GM12872 (cell line): ENCODE data around the gene MALSU1.

Experiments
- TF ChIP-seq, protein P1 (sequence below): IDR thresholded peaks from 3 replicates; pipeline ENCODE4 v1.5.1; 2011; ENCODE audit warnings: low read depth, mild to moderate bottlenecking, low read length, moderate library complexity; ENCODE audit not compliant: insufficient read depth

MALSU1 gene

DNA sequence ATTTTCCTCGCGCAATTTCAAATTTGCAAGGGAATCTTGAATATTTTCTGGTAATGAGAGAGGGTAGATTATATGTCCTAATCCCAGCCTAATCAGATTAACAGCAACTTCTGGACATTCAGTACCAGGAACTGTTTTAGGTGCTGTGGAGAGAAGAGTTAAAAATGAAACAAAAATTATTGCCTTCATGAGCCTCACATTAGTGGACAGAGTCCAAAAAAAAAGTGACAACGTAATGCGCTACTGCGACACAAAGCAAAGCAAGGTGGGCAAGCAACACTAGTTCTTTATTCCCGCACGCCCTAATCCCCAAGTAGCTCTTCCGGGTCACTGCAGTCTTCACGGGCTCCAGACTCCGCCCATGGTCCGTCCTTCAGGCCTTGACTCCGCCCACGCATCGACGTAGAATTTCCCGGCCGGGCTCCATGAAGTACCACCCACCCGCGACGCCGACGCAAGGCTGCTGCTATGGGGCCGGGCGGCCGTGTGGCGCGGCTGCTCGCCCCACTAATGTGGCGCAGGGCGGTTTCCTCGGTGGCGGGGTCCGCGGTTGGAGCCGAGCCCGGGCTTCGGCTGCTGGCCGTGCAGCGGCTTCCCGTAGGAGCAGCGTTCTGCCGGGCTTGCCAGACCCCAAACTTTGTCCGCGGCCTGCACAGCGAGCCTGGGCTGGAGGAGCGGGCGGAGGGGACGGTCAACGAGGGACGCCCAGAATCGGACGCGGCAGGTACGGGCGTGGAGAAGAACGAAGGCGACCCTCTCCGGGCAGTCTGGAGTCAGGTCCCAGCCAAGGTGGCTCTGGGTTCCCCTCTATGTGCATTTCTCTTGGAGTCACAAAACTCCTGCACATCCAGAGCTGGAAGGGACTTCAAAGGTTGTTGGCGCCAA lies at the start of gene MALSU1:
MALSU1 (plus strand) TSS at position 455 of the 885 bp plus-strand sequence; CDS start at position 469, 14 bp downstream.
- TF ChIP-seq, protein P1, sequence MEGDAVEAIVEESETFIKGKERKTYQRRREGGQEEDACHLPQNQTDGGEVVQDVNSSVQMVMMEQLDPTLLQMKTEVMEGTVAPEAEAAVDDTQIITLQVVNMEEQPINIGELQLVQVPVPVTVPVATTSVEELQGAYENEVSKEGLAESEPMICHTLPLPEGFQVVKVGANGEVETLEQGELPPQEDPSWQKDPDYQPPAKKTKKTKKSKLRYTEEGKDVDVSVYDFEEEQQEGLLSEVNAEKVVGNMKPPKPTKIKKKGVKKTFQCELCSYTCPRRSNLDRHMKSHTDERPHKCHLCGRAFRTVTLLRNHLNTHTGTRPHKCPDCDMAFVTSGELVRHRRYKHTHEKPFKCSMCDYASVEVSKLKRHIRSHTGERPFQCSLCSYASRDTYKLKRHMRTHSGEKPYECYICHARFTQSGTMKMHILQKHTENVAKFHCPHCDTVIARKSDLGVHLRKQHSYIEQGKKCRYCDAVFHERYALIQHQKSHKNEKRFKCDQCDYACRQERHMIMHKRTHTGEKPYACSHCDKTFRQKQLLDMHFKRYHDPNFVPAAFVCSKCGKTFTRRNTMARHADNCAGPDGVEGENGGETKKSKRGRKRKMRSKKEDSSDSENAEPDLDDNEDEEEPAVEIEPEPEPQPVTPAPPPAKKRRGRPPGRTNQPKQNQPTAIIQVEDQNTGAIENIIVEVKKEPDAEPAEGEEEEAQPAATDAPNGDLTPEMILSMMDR = no peak

DNA sequence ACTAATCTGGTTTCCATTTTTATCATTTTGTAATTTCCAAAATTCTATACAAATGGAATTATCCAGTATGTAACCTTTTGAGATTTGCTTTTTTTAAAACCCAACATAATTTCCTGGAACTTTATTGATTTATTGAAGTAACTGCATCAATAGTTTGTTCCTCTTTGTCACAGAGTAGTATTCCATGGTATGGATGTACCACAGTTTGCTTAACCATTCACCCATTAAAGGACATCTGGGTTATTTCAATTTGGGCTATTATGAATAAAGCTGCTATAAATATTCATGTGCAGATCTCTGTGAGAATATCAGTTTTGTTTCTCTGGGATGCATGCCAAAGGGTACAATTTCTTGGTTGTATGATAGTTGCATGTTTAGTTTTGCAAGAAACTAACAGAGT lies 49.7 kb upstream of the MALSU1 start:
- TF ChIP-seq, protein P1 = no peak

DNA sequence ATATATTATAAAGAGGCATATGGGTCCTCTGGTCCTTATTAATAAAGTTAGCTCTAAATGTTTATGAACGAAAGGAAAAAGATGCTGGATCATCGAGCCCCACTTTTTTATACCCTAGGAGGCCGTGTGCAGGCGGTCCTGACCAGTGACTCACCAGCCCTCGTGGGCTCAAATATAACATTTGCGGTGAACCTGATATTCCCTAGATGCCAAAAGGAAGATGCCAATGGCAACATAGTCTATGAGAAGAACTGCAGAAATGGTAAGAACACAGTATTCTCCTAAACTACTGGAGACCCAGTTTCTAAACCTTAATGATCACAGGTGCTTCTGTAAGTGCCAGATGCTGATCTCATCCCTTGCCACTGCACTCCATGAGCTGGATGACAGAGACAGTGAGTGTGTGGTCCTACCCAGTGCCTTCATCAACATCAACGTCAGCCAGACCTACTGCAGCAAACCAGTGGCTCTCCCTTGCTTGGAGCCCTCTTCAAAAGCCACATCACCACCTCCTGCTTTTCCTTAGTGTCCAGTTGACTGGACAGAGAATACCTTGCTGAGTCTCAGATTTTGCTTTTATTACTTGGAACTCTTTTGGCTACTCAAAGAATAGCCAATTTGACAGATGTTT lies 45.0 kb upstream of the MALSU1 start:
- TF ChIP-seq, protein P1 = no peak

DNA sequence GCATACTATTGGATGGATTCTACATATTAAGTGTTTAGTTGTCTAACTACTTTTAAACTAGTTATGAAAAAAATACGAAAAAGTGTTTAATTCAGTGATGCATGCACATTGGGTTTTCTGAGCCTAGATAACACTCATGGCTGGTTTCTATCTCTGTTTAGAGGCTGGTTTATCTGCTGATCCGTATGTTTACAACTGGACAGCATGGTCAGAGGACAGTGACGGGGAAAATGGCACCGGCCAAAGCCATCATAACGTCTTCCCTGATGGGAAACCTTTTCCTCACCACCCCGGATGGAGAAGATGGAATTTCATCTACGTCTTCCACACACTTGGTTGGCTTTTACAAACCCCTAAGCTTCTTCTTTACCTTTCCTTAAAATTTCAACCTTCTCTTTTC lies 42.4 kb upstream of the MALSU1 start:
- TF ChIP-seq, protein P1 = no peak

DNA sequence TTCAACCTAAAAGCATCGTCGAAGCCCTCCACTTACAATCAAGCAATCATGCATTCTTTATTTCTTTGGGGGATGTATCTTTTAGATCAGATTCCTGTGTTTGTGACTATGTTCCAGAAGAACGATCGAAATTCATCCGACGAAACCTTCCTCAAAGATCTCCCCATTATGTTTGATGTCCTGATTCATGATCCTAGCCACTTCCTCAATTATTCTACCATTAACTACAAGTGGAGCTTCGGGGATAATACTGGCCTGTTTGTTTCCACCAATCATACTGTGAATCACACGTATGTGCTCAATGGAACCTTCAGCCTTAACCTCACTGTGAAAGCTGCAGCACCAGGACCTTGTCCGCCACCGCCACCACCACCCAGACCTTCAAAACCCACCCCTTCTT lies 38.8 kb upstream of the MALSU1 start:
- TF ChIP-seq, protein P1 = no peak

DNA sequence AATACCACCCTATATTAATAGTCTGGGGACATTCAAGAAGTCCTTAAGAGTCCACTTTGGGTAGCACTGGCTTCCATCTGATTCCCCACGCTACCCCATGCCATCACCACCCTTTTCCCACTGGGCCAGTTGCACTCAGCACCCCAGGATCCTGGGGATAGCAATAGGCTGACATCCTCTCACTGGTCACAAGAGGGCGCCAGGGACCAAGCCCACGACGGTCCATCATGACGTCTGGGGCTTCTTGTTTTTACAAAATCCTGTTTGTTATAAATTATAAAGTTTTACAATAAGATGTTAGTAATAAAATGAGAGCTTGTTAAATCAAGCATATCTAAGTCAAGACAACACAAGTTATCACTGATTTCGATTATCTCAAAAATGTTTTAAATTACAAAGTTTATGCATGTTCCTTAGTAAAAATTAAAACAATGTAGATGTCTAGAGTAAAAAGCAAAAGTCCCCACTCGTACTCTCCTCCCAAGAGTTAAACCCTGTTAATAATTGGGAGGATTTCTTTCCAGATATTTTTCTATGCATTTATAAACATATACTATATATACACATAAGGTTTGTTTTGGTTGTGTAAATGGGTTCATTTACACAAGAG lies 37.2 kb upstream of the MALSU1 start:
- TF ChIP-seq, protein P1 = peak; percentile 86

DNA sequence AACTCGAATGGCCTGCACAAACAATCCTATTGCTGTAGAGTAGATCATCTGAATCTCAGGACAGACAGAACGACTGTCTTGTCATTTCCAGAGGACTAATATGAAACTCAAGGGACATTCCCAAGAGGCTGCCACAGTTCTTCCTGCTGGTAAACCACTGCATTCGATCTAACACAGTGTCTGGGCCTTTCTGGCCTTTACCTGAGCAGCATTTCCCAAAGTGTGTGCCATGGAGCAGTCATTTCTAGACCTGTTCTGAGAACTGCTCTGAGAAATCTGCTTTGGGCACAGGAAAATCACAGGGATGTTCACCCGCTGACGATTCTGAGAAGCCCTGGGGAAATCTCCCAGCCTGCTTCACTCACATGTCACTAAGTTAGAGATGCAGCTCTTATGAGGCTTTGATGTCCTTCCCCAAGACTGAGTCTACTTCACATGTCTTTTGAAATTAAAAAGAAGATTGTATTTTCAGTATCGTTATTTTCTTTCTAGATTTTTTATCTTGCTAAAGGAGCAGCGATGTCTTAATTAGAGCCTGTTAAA lies 34.2 kb upstream of the MALSU1 start:
- TF ChIP-seq, protein P1 = no peak
